ENCODE data around the gene CST6.

CST6 gene, protein sequence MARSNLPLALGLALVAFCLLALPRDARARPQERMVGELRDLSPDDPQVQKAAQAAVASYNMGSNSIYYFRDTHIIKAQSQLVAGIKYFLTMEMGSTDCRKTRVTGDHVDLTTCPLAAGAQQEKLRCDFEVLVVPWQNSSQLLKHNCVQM

DNA sequence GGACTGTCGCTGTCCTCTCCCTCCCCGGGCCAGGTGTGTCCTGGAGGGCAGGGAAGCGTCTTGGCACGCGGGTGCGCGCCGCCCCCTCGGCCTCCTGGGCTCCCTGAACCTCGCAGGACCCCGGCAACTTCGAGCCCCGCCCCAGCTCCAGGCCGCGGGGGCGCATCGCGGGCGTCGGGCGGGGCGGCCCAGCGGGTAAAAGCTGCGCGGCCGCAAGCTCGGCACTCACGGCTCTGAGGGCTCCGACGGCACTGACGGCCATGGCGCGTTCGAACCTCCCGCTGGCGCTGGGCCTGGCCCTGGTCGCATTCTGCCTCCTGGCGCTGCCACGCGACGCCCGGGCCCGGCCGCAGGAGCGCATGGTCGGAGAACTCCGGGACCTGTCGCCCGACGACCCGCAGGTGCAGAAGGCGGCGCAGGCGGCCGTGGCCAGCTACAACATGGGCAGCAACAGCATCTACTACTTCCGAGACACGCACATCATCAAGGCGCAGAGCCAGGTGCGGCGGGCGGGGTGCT is at the start of gene CST6:
TSS of gene CST6 (plus strand) at position 224 of the 519 bp plus-strand sequence. CDS start at position 261, 37 bp downstream.
- no peak for DNase-seq

DNA sequence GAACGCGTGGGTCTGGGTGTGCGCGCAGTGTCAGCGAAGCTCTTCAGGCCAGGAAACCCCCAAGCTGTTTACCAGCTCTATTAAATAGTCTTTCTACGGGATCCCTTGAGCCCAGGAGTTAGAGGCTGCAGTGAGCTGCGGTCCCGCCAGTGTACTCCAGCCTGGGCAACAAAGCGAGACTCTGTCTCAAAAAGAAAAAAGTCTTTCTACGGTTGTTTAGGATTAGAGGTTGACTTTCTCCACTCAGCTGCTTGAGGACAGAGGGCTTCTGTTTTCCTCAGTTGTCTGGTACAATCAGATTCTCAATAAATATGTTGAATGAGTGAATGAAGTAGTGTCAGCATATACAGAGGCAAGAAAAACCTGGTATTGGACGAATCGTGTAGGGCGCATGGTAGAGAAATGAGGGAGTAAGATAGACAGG is 49.7 kb upstream of the CST6 start:
- DNase-seq = no peak

DNA sequence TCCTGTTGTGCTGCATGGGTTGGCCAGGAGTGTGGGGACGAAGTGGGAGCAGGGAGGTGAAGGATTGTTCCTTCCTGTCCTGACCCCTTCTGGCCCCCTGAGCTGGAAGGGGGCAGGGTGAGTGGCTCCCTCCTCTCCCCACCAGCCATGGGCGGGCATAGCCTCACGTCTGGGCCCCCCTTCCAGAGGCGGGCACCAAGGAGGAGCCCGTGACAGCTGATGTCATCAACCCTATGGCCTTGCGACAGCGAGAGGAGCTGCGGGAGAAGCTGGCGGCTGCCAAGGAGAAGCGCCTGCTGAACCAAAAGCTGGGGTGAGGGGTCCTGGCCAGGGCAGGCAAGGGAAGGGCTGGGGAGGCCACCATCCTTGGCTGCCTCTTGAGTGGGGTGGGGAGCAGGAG is 46.9 kb upstream of the CST6 start:
- DNase-seq = no peak

DNA sequence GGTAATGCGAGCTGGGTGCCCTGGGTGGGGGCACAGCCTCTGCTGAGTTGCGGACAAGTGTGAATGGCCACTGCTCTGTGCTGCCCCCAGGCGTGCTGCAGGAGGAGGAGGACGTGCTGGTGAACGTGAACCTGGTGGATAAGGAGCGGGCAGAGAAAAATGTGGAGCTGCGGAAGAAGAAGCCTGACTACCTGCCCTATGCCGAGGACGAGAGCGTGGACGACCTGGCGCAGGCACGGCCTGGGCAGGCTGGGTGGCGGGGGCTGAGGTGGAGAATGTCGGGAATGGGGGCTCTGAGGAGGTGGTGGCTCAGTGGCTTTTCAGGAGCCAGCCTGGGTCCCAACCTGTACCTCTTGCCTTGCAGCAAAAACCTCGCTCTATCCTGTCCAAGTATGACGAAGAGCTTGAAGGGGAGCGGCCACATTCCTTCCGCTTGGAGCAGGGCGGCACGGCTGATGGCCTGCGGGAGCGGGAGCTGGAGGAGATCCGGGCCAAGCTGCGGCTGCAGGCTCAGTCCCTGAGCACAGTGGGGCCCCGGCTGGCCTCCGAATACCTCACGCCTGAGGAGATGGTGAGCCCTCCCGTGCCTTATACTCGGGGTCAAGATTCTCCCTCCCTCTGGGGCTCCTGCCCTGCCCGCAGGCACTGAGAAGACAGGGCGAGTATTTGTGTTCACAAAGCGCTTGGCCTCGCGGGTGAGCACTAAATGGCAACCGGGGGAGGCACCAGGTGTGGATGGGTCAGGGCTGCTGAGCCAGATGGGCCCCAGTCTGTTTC is 45.6 kb upstream of the CST6 start:
- DNase-seq = no peak

DNA sequence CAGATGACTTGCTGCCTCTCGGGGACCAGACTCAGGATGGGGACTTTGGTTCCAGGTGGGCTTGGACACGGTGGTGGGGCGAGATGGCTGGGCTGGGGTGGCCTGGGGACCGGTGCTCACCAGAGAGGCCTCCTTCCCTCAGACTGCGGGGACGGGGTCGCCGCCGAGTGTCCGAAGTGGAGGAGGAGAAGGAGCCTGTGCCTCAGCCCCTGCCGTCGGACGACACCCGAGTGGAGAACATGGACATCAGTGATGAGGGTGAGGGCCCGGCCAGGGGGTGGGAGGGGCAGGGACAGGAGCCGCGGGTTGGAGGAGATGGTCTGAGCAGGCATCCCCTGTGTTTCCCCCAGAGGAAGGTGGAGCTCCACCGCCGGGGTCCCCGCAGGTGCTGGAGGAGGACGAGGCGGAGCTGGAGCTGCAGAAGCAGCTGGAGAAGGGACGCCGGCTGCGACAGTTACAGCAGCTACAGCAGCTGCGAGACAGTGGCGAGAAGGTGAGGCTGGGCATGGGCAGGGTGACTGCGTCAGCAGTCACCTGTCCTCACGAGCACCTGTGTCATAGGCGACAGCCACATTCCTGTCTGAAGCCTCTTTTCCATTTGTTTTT is 44.4 kb upstream of the CST6 start:
- DNase-seq = no peak

DNA sequence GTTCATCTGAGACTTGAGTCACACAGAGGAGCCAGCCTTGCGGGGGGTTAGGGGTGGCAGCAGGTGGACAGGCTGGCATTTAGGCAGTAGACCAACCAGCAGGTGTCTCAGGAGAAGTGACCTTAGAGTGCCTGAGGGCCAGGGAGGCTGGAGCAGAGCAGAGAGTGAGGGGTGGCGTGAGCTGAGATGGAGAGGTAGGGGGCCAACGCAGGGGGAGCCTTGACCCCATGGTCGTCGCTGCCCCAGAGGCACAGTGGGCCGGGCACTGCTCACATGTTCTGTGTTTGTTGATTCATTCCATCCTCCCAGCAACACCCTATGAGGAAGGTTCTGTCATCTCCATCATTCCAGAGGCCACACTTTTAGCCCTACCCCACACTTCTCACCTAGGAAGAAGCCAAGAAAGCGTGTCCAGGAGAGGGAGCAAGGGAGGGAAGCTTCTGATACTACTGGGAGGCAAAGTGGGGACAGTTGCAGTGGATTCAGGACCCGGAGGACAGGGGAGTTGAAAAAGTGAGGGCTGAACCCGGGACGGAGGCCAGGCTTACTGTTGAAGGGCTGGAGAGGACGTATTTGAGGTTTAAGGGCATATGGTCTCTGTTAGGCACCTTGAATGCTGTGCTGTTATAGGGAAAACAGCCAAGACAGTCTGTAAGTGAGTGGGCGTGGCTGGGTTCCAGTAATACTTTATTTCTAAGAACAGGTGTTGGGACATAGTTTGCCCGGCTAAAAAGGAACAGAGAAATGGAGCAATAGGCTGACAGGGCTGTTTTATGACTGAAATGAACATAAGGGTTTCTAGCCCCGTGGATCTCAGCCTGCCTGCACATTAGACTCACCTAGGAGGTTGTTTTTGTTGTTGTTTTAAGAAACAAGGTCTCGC is 43.0 kb upstream of the CST6 start:
- no peak for DNase-seq

DNA sequence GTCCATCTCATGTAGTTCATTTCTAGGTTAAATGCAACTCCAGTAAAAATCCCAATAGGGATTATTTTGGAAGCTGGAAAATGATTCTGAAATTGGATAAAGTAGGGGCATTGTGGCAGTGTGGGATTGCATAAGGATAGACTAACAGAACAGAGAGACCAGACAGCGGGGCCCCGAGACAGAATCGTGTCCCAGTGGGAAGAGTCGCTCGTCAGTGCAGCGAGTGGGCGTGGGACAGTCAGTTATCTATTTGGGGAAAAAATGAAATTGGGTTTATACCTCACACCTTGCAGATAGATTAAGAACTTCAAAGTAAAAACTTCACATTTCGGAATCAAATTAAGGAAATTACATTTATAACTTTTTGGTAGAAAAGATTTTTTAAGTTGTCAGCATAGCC is 39.7 kb upstream of the CST6 start:
- DNase-seq = no peak

DNA sequence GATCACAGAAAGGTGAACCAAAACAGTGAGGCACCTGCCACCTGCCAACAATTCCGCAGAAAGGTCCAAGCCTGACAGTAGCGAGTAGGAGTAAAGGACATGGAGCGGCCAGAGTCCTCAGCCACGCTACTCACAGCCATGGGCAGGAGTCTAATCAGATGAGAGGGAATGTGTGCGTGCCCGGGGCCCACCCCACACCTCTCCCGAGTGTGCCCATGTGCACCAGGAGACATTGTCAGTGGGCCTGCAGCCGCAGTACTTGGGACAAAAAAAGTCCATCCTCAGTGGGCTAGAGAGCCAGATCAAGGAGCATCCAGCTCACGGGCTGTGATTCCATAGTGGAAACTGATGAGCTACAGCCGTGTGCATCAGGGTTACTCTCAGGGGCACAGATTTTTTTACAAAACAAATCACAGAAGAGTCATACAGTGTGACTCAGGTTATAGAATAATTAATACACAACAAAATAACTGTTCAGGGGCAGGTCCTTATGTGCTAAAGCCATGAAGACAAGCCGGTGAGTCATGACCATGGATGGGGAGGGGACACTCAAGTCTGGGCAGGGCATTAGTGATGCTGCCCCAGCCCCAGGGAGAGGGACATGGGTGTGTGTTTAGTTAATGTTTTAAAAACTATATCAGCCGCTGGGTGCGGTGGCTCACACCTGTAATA is 38.2 kb upstream of the CST6 start:
- peak; percentile 61 for DNase-seq

DNA sequence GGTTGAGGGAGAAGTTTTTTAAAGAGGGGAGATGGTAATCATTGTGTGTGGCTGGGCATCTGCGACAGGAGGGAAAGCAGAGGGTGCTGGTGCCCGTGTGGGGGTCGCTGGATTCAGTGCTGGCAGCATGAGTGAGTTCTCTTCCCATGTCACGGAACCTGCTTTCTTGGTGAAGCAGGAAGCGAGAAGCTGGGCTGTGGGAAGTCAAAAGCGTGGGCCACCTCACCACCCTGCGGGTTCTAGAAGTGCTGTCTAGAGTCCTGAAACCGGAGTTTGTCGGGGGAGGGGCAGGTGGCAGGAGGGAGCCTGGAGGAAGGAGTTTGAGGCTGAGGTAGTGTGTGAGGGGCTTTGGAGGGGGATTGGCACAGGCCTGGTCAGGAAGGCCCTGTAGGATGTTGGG is 36.0 kb upstream of the CST6 start:
- DNase-seq = no peak

DNA sequence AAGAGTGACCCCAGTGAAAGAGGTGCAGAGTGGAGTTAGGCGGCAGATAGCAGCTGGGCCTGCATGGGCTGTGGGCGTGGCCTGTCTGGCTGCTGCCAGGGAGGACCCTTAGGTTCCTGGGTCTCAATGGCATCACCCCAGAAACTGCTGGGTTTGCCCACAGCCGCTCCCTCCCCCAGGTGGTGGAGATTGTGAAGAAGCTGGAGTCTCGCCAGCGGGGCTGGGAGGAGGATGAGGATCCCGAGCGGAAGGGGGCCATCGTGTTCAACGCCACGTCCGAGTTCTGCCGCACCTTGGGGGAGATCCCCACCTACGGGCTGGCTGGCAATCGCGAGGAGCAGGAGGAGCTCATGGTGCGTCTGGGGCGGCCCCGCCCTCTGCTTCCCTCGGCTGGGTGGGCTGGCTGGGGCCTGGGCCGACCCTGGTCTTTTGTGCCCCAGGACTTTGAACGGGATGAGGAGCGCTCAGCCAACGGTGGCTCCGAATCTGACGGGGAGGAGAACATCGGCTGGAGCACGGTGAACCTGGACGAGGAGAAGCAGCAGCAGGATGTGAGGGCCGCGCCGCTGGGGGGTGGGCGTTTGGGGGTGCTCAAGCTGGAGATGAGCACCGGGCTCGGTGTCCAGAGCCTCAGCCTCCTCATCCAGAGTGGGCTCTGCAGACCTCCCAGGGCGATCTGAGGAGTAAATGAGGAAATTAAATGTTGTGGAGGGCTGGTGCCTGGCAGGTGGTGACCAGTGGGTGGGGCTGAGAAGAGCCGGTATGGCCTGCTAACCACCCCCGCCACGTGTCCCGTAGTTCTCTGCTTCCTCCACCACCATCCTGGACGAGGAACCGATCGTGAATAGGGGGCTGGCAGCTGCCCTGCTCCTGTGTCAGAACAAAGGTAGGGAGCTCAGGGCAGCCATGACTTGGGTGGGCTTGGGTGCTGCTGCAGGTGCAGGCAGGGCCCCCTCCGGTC is 35.3 kb upstream of the CST6 start:
- no peak for DNase-seq

DNA sequence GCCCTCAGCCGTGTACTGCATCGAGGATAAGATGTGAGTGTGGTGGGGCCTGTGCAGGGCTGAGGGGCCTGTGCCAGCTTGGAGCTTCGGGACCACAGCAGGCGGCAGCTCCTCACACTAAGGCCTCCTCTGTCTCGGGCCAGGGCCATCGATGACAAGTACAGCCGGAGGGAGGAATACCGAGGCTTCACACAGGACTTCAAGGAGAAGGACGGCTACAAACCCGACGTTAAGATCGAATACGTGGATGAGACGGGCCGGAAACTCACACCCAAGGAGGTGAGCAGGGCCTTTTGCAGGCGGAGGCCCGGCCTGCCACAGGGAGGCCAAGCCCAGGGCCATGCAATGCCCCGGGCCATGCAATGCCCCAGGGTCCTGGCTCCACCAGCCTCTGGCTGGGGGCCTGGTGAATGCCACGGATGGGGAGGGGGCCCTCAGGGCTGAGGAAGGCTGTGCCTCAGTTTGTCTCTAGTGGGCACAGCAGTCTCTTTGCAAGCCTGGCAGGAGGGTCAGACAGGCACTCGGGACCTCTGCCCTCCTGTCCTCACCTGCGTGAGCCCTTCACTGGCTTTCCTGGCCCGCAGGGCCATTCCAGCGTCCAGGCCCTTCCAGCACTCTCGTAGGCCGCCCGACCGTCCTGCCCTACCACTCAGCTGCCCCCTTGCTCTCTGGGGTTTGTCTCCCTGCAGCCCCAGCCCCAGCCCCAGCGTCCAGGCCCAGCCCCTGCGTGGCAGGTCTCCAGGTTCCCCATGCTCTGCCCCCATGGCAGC is 34.0 kb upstream of the CST6 start:
- no peak for DNase-seq

DNA sequence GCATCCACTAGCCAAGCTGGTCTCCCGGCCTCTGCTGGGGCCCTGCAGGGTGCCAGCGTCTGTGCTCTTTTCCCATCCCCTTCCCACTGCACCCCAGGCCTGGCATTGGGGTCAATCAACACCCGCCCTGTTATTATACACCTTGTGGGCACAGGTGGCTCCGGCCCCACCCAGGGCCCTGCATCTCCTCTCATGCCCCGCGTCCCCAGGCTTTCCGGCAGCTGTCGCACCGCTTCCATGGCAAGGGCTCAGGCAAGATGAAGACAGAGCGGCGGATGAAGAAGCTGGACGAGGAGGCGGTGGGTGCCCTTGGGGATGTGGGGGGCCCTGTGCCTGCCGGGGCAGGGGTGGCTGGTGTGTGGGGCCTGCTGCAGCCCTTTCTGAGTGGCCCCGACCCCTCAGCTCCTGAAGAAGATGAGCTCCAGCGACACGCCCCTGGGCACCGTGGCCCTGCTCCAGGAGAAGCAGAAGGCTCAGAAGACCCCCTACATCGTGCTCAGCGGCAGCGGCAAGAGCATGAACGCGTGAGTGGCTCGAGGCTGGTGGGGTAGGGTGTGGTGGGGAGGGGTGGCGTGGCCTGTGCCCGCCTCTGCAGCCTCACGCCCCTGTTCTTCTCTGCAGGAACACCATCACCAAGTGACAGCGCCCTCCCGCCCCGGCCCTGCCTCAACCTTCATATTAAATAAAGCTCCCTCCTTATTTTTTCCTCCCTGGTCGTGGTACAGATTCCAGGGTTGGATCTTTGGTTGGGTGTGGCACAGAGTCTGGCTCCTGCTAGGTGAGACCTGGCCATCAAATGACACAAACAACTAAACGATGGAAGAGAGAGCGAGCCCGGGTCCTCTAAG is 33.2 kb upstream of the CST6 start:
- no peak for DNase-seq

DNA sequence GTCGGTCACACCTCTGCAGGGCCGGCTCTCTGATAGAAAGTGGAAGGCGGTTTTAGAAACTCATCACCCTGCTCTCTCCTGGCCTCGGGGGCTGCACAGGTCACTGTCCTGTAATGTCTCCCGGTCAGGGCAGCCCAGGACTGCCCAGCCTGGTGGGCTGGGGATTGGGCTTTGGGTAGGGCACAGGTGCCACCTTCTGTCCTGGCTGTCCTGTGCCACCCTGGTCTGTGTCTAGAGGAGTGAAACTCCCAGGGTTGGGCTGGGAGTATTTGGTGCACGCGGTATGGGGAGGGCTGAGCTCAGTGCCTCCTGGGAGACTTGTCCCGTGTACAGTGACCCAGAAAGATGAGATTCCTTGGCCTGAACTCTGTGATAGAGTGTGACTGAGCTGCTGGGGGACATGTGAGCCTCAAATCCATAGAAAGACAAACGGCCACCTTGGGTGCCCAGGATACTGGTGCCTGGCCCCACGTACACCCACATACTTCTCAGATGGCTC is 32.5 kb upstream of the CST6 start:
- no peak for DNase-seq

DNA sequence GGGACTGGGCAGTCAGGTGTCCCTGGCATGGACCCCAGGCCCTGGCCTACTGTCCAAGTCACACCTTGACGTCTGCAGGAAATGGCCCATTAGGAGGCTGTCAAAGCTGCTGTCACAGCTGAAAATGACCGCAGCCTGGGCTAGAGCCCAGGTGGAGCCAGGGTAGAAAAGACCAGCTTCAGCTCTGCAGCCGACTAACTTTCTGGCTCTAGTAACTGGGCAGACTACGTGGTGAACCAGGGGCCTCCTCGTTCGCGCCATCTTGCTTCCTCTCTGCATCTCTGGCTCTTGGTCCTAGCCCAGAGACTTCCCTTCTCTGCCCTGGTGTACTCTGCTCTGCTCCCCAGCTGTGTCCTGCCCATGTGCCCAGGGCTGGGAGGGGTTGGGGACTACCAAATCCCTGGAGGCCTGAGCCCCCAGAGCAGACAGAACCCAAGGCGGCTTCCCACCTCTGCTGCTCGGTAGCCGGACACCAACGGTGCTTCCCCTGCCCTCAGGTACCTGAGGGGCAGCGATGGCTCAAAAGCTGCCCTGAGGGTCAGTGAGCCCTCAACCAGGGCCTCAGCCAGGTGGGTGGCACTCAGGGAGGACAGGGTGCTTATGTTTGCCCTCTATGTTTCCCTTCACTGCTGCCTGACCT is 30.6 kb upstream of the CST6 start:
- no peak for DNase-seq

DNA sequence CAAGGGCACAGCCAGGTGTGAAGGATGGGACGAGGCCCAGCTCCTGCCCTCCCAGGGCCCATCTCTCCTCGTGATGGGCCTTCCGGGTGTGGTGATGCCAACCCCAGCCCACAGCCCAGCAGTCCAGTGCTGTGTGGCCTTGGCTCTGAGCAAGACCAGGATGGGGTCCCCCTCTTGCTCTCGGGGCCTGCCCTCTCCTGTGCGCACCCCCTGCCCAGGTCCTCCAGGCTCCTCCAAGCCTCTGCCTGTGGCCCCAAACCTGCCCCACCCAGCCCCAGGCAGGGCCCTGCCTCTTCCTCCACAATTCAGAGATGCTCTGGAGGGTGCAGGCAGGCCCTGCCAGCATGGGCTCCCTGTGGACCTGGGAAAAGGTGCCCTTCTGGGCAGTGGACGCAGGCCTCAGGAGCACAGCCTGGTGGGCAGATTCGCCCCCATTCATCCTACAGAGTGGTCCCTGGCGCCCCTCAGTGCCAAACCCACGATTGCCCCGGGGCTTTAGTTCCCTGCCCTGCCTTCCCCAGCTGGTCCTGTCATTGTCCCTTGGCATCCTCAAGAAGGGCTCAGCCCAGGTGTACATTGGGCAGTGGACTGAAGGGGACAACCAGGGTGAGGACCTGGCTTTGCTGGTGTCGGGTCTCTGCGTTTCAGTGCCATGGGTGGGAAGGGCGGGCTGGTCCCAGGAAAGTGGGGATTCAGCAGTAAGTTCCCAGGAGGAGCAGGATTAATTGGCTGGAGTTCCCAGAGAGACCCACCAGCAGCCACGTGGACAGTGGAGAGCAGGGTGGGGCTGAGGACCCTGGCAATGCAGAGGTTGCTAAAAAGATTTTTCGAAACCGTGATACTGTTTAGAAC is 29.6 kb upstream of the CST6 start:
- DNase-seq = no peak

DNA sequence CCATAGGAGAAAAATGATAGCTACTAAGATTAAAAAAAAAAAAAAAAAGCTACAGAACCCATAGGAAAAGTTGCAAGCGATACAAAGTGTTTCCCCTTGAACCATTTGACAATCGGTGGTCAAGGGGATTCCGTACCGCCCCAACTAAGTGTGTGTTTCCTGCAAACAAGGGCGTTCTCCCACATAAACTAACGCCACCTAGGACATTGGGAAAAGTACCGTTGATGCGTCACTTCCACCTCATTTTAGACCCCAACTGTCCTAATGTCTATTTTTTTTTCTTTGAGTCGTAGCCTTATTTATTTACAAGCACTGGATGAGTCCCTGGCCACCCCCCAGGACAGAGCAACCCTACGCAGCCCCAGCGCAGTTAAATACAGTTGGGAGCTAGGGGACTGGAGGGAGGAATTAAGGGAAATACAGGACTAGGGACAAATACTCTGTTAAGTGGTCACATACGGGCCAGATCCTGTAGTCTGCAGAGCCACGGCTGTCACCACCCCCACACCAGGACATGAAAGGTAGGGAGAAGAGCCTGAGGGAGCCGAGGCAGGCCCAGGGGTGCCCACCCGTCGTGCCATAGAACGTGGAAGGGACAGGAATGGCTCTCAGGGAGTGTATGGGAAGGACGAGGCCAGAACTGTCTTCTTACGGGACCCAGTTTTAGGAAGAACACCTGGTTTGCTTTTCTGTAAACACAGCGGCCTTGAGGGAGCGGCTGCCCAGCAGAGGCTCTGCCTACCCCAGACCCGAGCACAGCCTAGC is 28.8 kb upstream of the CST6 start:
- no peak for DNase-seq

DNA sequence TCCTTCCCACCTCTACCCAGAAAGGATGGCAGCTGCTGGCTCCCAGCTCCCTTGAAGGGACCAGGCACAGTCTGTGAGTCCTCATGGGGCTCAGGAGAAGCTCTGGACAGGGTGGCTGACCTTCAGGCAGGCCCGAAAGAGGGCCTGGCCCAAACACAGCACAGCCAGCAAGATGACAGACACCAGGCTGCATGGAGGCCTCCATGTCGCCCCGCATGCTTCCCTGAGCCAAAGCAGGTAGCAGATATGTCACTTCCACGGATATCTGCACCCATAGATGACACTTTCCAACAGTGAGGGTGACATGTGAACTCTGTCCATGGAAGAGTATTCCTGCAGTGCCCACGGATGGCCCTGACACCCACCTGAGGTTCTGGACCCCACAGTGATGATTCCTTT is 28.2 kb upstream of the CST6 start:
- no peak for DNase-seq
